ENCODE results near the gene MCM5.
A peak's percentile ranks its signal among the peaks of the same experiment; 100 is the strongest.

Gene MCM5

DNA sequence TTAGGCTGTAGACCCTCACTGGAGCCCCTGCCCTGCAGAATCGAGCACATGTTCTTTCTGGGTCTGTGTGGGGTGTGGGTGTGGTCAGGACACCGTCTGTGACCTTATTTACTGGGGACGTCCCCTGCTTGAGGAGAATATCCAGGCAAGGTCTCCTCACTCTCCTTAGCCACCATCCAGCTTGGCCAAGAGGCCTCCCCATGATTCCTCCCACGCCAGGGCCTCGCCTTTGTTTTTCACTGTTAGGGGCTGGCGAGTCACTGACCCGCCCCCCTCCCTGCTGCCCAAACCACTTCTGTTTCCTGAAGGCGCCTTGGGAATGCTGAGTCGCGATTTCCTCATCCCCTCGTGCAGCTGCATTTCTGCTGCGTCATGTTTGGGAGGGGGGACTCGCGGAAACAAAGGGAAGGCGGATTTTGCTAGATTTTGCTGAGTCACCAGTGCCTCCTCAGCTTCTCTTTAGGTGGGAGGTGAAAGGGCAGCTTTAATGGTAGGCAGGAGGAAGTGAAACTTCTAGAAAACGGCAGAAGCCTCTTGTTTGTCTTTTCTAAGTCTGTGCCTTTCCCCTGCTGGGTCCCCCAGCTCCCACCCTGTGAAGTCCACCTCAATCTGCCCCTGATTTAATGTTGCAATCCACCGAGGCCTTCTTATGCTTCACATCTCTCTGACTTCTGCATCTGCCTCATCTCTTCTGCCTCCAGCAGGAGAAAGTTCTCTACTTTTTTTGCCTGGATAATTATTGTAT, 23.0 kb upstream of the MCM5 start:
- peak overlapping the region; percentile 97 for H3K18ac ChIP-seq (ENCODE audit: low read length)
- no peaks in the 10 kb centered on the region for H3K36me3 ChIP-seq (ENCODE audit: control insufficient read depth, insufficient read depth, low read length)
- H3K27ac ChIP-seq (ENCODE audit: low read depth, low read length), result peak overlapping the region; percentile 70
- H3K79me2 ChIP-seq (ENCODE audit: control insufficient read depth, insufficient read depth, low read length), result no peaks in the 10 kb centered on the region
- peak; percentile 100 for DNase-seq
- WGBS (ENCODE audit: extremely low coverage, insufficient coverage, low lambda C conversion rate), result no CpG with 5 or more reads among the region's 17 CpGs
- H4K5ac ChIP-seq (ENCODE audit: low read length), result peak overlapping the region; percentile 99
- H2AK5ac ChIP-seq (ENCODE audit: low read length), result no peak overlapping the region
- no peaks in the 10 kb centered on the region for H3K79me1 ChIP-seq (ENCODE audit: low read length)
- peak overlapping the region; percentile 87 for H3K4ac ChIP-seq (ENCODE audit: low read depth, low read length)
- peak overlapping the region; percentile 95 for H2BK5ac ChIP-seq (ENCODE audit: low read length)
- peaks cover 17% of the 10 kb centered on the region for H3K4me1 ChIP-seq (ENCODE audit: control insufficient read depth, low read depth, low read length)
- peak overlapping the region; percentile 63 for H3K9ac ChIP-seq (ENCODE audit: low read length)
- H4K8ac ChIP-seq (ENCODE audit: low read depth, low read length), result peak overlapping the region; percentile 82
- no peak overlapping the region for H3K23ac ChIP-seq (ENCODE audit: low read length)
- H2BK120ac ChIP-seq (ENCODE audit: low read depth, low read length), result peak overlapping the region; percentile 21
- H3K27me3 ChIP-seq (ENCODE audit: insufficient read depth, low read length, poor library complexity), result no peaks in the 10 kb centered on the region
- no peak overlapping the region for H3K4me2 ChIP-seq (ENCODE audit: low read length)
- H3K56ac ChIP-seq (ENCODE audit: low read length), result peak overlapping the region; percentile 93
- H3K4me3 ChIP-seq (ENCODE audit: low read length), result no peak overlapping the region
- no peak overlapping the region for H2BK15ac ChIP-seq (replicated peaks; ENCODE audit: low read depth)

- no peak overlapping the region for H4K5ac ChIP-seq (ENCODE audit: low read length)
- H3K23ac ChIP-seq (ENCODE audit: low read length), result no peak overlapping the region
- no peaks in the 10 kb centered on the region for H3K79me1 ChIP-seq (ENCODE audit: low read length)
- H2BK120ac ChIP-seq (ENCODE audit: low read depth, low read length), result peak overlapping the region; percentile 96
- H3K56ac ChIP-seq (ENCODE audit: low read length), result peak overlapping the region; percentile 77
- DNase-seq, result peak; percentile 41
- peak overlapping the region; percentile 97 for H3K18ac ChIP-seq (ENCODE audit: low read length)
- no peak overlapping the region for H4K8ac ChIP-seq (ENCODE audit: low read depth, low read length)
- H2BK15ac ChIP-seq (replicated peaks; ENCODE audit: low read depth), result peak overlapping the region; percentile 76
- peaks cover 14% of the 10 kb centered on the region for H3K4me1 ChIP-seq (ENCODE audit: control insufficient read depth, low read depth, low read length)
- H3K27me3 ChIP-seq (ENCODE audit: insufficient read depth, low read length, poor library complexity), result no peaks in the 10 kb centered on the region
- H3K4me3 ChIP-seq (ENCODE audit: low read length), result no peak overlapping the region
- no peaks in the 10 kb centered on the region for H3K36me3 ChIP-seq (ENCODE audit: control insufficient read depth, insufficient read depth, low read length)
- no peaks in the 10 kb centered on the region for H3K79me2 ChIP-seq (ENCODE audit: control insufficient read depth, insufficient read depth, low read length)
- peak overlapping the region; percentile 70 for H3K27ac ChIP-seq (ENCODE audit: low read depth, low read length)
- WGBS (ENCODE audit: extremely low coverage, insufficient coverage, low lambda C conversion rate), result no CpG with 5 or more reads among the region's 3 CpGs
- peak overlapping the region; percentile 85 for H2AK5ac ChIP-seq (ENCODE audit: low read length)
- no peak overlapping the region for H2BK5ac ChIP-seq (ENCODE audit: low read length)
- peak overlapping the region; percentile 1 for H3K9ac ChIP-seq (ENCODE audit: low read length)
- peak overlapping the region; percentile 95 for H3K4ac ChIP-seq (ENCODE audit: low read depth, low read length)
- H3K4me2 ChIP-seq (ENCODE audit: low read length), result no peak overlapping the region
Observed at GRCh38 chr22:35377735-35378134, 22.2 kb upstream of the MCM5 start.

DNA sequence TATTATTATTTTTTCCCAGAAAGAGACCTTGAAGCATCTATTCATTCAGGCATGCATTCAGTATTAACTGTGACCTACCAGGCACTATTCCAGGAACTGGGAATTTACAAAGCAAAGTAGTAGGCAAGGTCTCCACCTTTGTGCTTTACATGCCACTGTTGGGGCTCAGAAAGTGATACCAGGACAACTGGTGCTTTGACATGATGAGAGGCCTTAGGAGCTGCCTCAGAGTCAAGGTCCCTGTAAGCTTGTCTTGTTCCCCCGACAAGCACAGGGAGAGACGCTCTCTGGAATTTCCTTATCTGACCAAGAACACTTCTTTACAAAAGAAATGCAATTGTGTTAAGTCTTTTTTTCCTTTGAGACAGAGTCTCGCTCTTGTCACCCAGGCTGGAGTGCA, 21.3 kb upstream of the MCM5 start:
- peaks cover 14% of the 10 kb centered on the region for H3K4me1 ChIP-seq (ENCODE audit: control insufficient read depth, low read depth, low read length)

GRCh38 chr22:35379146-35379993, 20.6 kb upstream of the MCM5 start:
- WGBS (ENCODE audit: extremely low coverage, insufficient coverage, low lambda C conversion rate), result no CpG with 5 or more reads among the region's 10 CpGs
- no peak overlapping the region for H3K4me2 ChIP-seq (ENCODE audit: low read length)
- no peaks in the 10 kb centered on the region for H3K79me2 ChIP-seq (ENCODE audit: control insufficient read depth, insufficient read depth, low read length)
- no peak overlapping the region for H3K4me3 ChIP-seq (ENCODE audit: low read length)
- no peak overlapping the region for H4K5ac ChIP-seq (ENCODE audit: low read length)
- no peak overlapping the region for H4K8ac ChIP-seq (ENCODE audit: low read depth, low read length)
- no peaks in the 10 kb centered on the region for H3K36me3 ChIP-seq (ENCODE audit: control insufficient read depth, insufficient read depth, low read length)
- no peak overlapping the region for H2BK15ac ChIP-seq (replicated peaks; ENCODE audit: low read depth)
- no peak overlapping the region for H2BK5ac ChIP-seq (ENCODE audit: low read length)
- H3K9ac ChIP-seq (ENCODE audit: low read length), result no peak overlapping the region
- peak; percentile 71 for DNase-seq
- H3K27ac ChIP-seq (ENCODE audit: low read depth, low read length), result peak overlapping the region; percentile 58
- no peak overlapping the region for H3K23ac ChIP-seq (ENCODE audit: low read length)
- peak overlapping the region; percentile 63 for H3K56ac ChIP-seq (ENCODE audit: low read length)
- no peak overlapping the region for H2BK120ac ChIP-seq (ENCODE audit: low read depth, low read length)
- no peaks in the 10 kb centered on the region for H3K79me1 ChIP-seq (ENCODE audit: low read length)
- H3K27me3 ChIP-seq (ENCODE audit: insufficient read depth, low read length, poor library complexity), result no peaks in the 10 kb centered on the region
- H3K18ac ChIP-seq (ENCODE audit: low read length), result no peak overlapping the region
- no peak overlapping the region for H2AK5ac ChIP-seq (ENCODE audit: low read length)
- H3K4ac ChIP-seq (ENCODE audit: low read depth, low read length), result peak overlapping the region; percentile 20
- peaks cover 14% of the 10 kb centered on the region for H3K4me1 ChIP-seq (ENCODE audit: control insufficient read depth, low read depth, low read length)

More for the DNA sequence above, 21.3 kb upstream of the MCM5 start:
- Histone ChIP-seq H3K27me3 (ENCODE audit: insufficient read depth, low read length, poor library complexity) (no peaks in the 10 kb centered on the region), H4K5ac (ENCODE audit: low read length) (peak overlapping the region; percentile 53), H2AK5ac (ENCODE audit: low read length) (no peak overlapping the region), H4K8ac (ENCODE audit: low read depth, low read length) (no peak overlapping the region), H3K4me2 (ENCODE audit: low read length) (no peak overlapping the region), H3K4ac (ENCODE audit: low read depth, low read length) (no peak overlapping the region), H2BK5ac (ENCODE audit: low read length) (no peak overlapping the region), H3K9ac (ENCODE audit: low read length) (no peak overlapping the region), H3K18ac (ENCODE audit: low read length) (no peak overlapping the region), H3K4me3 (ENCODE audit: low read length) (no peak overlapping the region), H3K56ac (ENCODE audit: low read length) (peak overlapping the region; percentile 77), H3K23ac (ENCODE audit: low read length) (no peak overlapping the region), H3K79me1 (ENCODE audit: low read length) (no peaks in the 10 kb centered on the region), H3K27ac (ENCODE audit: low read depth, low read length) (peak overlapping the region; percentile 70), H3K79me2 (ENCODE audit: control insufficient read depth, insufficient read depth, low read length) (no peaks in the 10 kb centered on the region), H2BK15ac (replicated peaks; ENCODE audit: low read depth) (peak overlapping the region; percentile 76), H2BK120ac (ENCODE audit: low read depth, low read length) (no peak overlapping the region), H3K36me3 (ENCODE audit: control insufficient read depth, insufficient read depth, low read length) (no peaks in the 10 kb centered on the region)
- no CpG with 5 or more reads among the region's 3 CpGs for WGBS (ENCODE audit: extremely low coverage, insufficient coverage, low lambda C conversion rate)
- peak; percentile 75 for DNase-seq

- no peak overlapping the region for H3K56ac ChIP-seq (ENCODE audit: low read length)
- no peak overlapping the region for H2BK5ac ChIP-seq (ENCODE audit: low read length)
- H3K18ac ChIP-seq (ENCODE audit: low read length), result no peak overlapping the region
- no peak overlapping the region for H4K8ac ChIP-seq (ENCODE audit: low read depth, low read length)
- H3K4me1 ChIP-seq (ENCODE audit: control insufficient read depth, low read depth, low read length), result peaks cover 14% of the 10 kb centered on the region
- no peaks in the 10 kb centered on the region for H3K79me2 ChIP-seq (ENCODE audit: control insufficient read depth, insufficient read depth, low read length)
- no peaks in the 10 kb centered on the region for H3K36me3 ChIP-seq (ENCODE audit: control insufficient read depth, insufficient read depth, low read length)
- no peak overlapping the region for H3K23ac ChIP-seq (ENCODE audit: low read length)
- H2BK15ac ChIP-seq (replicated peaks; ENCODE audit: low read depth), result no peak overlapping the region
- no peak overlapping the region for H3K4me3 ChIP-seq (ENCODE audit: low read length)
- no peak overlapping the region for H2AK5ac ChIP-seq (ENCODE audit: low read length)
- H3K27ac ChIP-seq (ENCODE audit: low read depth, low read length), result no peak overlapping the region
- H3K27me3 ChIP-seq (ENCODE audit: insufficient read depth, low read length, poor library complexity), result no peaks in the 10 kb centered on the region
- no peak overlapping the region for H2BK120ac ChIP-seq (ENCODE audit: low read depth, low read length)
- no CpG with 5 or more reads among the region's 6 CpGs for WGBS (ENCODE audit: extremely low coverage, insufficient coverage, low lambda C conversion rate)
- no peaks in the 10 kb centered on the region for H3K79me1 ChIP-seq (ENCODE audit: low read length)
- H3K9ac ChIP-seq (ENCODE audit: low read length), result no peak overlapping the region
- no peak overlapping the region for H4K5ac ChIP-seq (ENCODE audit: low read length)
- H3K4me2 ChIP-seq (ENCODE audit: low read length), result no peak overlapping the region
- peak overlapping the region; percentile 20 for H3K4ac ChIP-seq (ENCODE audit: low read depth, low read length)
- no peak for DNase-seq
Observed at GRCh38 chr22:35380013-35380412, 19.9 kb upstream of the MCM5 start.
